ENCODE data around the gene STX2. TPM values are rescaled to one million over a fixed set of nuclear protein-coding genes. Genes with fewer than 3 reads are reported as not detected.
A peak's percentile ranks its signal among the peaks of the same experiment; 100 is the strongest.

The STX2 gene
- total RNA-seq, 1 donor = 43.8 TPM

- Histone ChIP-seq H3K27ac (ENCODE audit: low read depth, low read length) (peak overlapping the region; percentile 66), H3K79me2 (ENCODE audit: insufficient read depth, low read length) (peaks cover 41% of the 10 kb centered on the region), H3K9me3 (ENCODE audit: low read depth, low read length) (no peaks in the 10 kb centered on the region), H3K4me2 (ENCODE audit: insufficient read depth, low read length) (no peak overlapping the region), H3K27me3 (ENCODE audit: insufficient read depth, low read length) (no peaks in the 10 kb centered on the region), H2AFZ (ENCODE audit: low read length) (no peak overlapping the region), H3K36me3 (ENCODE audit: insufficient read depth, low read length) (peaks cover 5% of the 10 kb centered on the region), H3K4me3 (ENCODE audit: insufficient read depth, low read length) (no peak overlapping the region), H4K20me1 (ENCODE audit: insufficient read depth, low read length) (no peaks in the 10 kb centered on the region), H3K4me1 (ENCODE audit: insufficient read depth, low read length) (peaks cover 9% of the 10 kb centered on the region)
- DNase-seq (ENCODE audit: insufficient read length, low spot score, missing footprints) = peak; percentile 92
- peak; percentile 67 for TF ChIP-seq CTCF (IDR thresholded peaks at IDR 0.05; ENCODE audit: extremely low read depth, low read depth, low read length)
These were observed 12.8 kb downstream of the STX2 start for GRCh38 chr12:130826151-130826801.

- no peak for DNase-seq (ENCODE audit: insufficient read length, low spot score, missing footprints)
- no peak overlapping the region for H3K4me2 ChIP-seq (ENCODE audit: insufficient read depth, low read length)
- H3K4me3 ChIP-seq (ENCODE audit: insufficient read depth, low read length) = no peak overlapping the region
- no peak overlapping the region for H2AFZ ChIP-seq (ENCODE audit: low read length)
- H3K9me3 ChIP-seq (ENCODE audit: low read depth, low read length) = no peaks in the 10 kb centered on the region
- H3K27ac ChIP-seq (ENCODE audit: low read depth, low read length) = peak overlapping the region; percentile 66
- H3K27me3 ChIP-seq (ENCODE audit: insufficient read depth, low read length) = no peaks in the 10 kb centered on the region
- H3K4me1 ChIP-seq (ENCODE audit: insufficient read depth, low read length) = peaks cover 9% of the 10 kb centered on the region
- TF ChIP-seq CTCF (IDR thresholded peaks at IDR 0.05; ENCODE audit: extremely low read depth, low read depth, low read length) = no peak
- no peaks in the 10 kb centered on the region for H4K20me1 ChIP-seq (ENCODE audit: insufficient read depth, low read length)
- H3K36me3 ChIP-seq (ENCODE audit: insufficient read depth, low read length) = peaks cover 10% of the 10 kb centered on the region
- H3K79me2 ChIP-seq (ENCODE audit: insufficient read depth, low read length) = peaks cover 37% of the 10 kb centered on the region
These were observed 13.3 kb downstream of the STX2 start for GRCh38 chr12:130825771-130826150.

- Histone ChIP-seq H3K36me3 (ENCODE audit: insufficient read depth, low read length) (peaks cover 16% of the 10 kb centered on the region), H3K27me3 (ENCODE audit: insufficient read depth, low read length) (no peaks in the 10 kb centered on the region), H3K4me1 (ENCODE audit: insufficient read depth, low read length) (no peaks in the 10 kb centered on the region), H3K9me3 (ENCODE audit: low read depth, low read length) (no peaks in the 10 kb centered on the region), H3K4me2 (ENCODE audit: insufficient read depth, low read length) (no peak overlapping the region), H3K79me2 (ENCODE audit: insufficient read depth, low read length) (peaks cover 23% of the 10 kb centered on the region), H3K4me3 (ENCODE audit: insufficient read depth, low read length) (no peak overlapping the region), H3K27ac (ENCODE audit: low read depth, low read length) (no peak overlapping the region), H2AFZ (ENCODE audit: low read length) (no peak overlapping the region), H4K20me1 (ENCODE audit: insufficient read depth, low read length) (peaks cover 5% of the 10 kb centered on the region)
- DNase-seq (ENCODE audit: insufficient read length, low spot score, missing footprints) = no peak
- no peak for TF ChIP-seq CTCF (IDR thresholded peaks at IDR 0.05; ENCODE audit: extremely low read depth, low read depth, low read length)
These were observed 19.4 kb downstream of the STX2 start for GRCh38 chr12:130819681-130820080.

GRCh38 chr12:130818635-130819576 is 20.1 kb downstream of the STX2 start:
- DNase-seq (ENCODE audit: insufficient read length, low spot score, missing footprints) = peak; percentile 97
- Histone ChIP-seq H4K20me1 (ENCODE audit: insufficient read depth, low read length) (peaks cover 9% of the 10 kb centered on the region), H3K4me3 (ENCODE audit: insufficient read depth, low read length) (peak overlapping the region; percentile 35), H3K79me2 (ENCODE audit: insufficient read depth, low read length) (peaks cover 27% of the 10 kb centered on the region), H3K4me2 (ENCODE audit: insufficient read depth, low read length) (peak overlapping the region; percentile 72), H3K27ac (ENCODE audit: low read depth, low read length) (no peak overlapping the region), H3K27me3 (ENCODE audit: insufficient read depth, low read length) (no peaks in the 10 kb centered on the region), H2AFZ (ENCODE audit: low read length) (no peak overlapping the region), H3K36me3 (ENCODE audit: insufficient read depth, low read length) (peaks cover 16% of the 10 kb centered on the region), H3K4me1 (ENCODE audit: insufficient read depth, low read length) (no peaks in the 10 kb centered on the region), H3K9me3 (ENCODE audit: low read depth, low read length) (no peaks in the 10 kb centered on the region)
- peak; percentile 55 for TF ChIP-seq CTCF (IDR thresholded peaks at IDR 0.05; ENCODE audit: extremely low read depth, low read depth, low read length)

Measured in osteoblast (primary cell).